Kidney (tissue), 14 donors: ENCODE results near the gene FAM131C. TPM values are rescaled to one million over a fixed set of nuclear protein-coding genes. Genes with fewer than 3 reads are reported as not detected.

Experiments used
- DNase-seq, 5 donors: peaks; one replicate each; pipeline ENCODE4 v3.0.0-alpha.2; 2013 to 2020
- FAIRE-seq: peaks from 2 replicates; lab custom pipeline; 2012; peaks lifted over from hg19 to GRCh38; lab: Jason Lieb, UNC
- H3K27ac ChIP-seq, 2 donors: one replicate each; pipeline ENCODE4 v1.7.0; 2013; ENCODE audit warnings: low read depth in 2 of 2, low read length in 2 of 2, inconsistent platforms in 1 of 2
- H3K27me3 ChIP-seq: one replicate; pipeline ENCODE4 v1.7.1; 2013; ENCODE audit warnings: low read length, inconsistent platforms; ENCODE audit not compliant: control insufficient read depth, insufficient read depth
- H3K36me3 ChIP-seq, 3 donors: one replicate each; pipeline versions ENCODE4 v1.7.0 to v1.7.1; 2013; ENCODE audit warnings: low read length in 3 of 3, control low read depth in 1 of 3, inconsistent platforms in 1 of 3; ENCODE audit not compliant: insufficient read depth in 3 of 3, control insufficient read depth in 2 of 3
- H3K4me1 ChIP-seq, 3 donors: one replicate each; pipeline versions ENCODE4 v1.7.0 to v1.7.1; 2013; ENCODE audit warnings: low read length in 3 of 3, inconsistent platforms in 1 of 3, low read depth in 1 of 3; ENCODE audit not compliant: control insufficient read depth in 2 of 3, insufficient read depth in 2 of 3
- H3K4me3 ChIP-seq, 3 donors: one replicate each; pipeline versions ENCODE4 v1.7.0 to v1.8.1; 2013; ENCODE audit warnings: low read length in 3 of 3, control low read depth in 1 of 3, inconsistent platforms in 1 of 3
- H3K9ac ChIP-seq, 3 donors: one replicate each; pipeline versions ENCODE4 v1.7.0 to v1.7.1; 2013; ENCODE audit warnings: low read length in 3 of 3, control low read depth in 1 of 3, inconsistent platforms in 1 of 3
- H3K9me3 ChIP-seq, 3 donors: one replicate each; pipeline versions ENCODE4 v1.7.0 to v1.7.1; 2013; ENCODE audit warnings: low read length in 3 of 3, control low read depth in 1 of 3, inconsistent platforms in 1 of 3; ENCODE audit not compliant: control insufficient read depth in 2 of 3, insufficient read depth in 1 of 3
- intact Hi-C: fragments of 100-400 bp; cut with DNase I; formaldehyde crosslinking; loops from one replicate; pipeline ENCODE4 v1.11.1; 2022
- polyA plus RNA-seq: library from polyadenylated mRNA; stranded (reverse); fragments of 350-450 nt; fragmentation: Illumina TruSeq; extraction: RNeasy Lipid Tissue Mini Kit (QIAGEN cat#74804); gene quantifications from one replicate; pipeline ENCODE4 v1.2.3, GENCODE V29; 2014; ENCODE audit warnings: low read depth, low replicate concordance; ENCODE audit not compliant: insufficient read depth
- total RNA-seq: library from RNA; stranded (reverse); fragmentation: NEBNext Ultra II Directional; extraction: Animal tissue kit (Norgen Biotek cat#: 25700); gene quantifications from one replicate; pipeline ENCODE4 v1.2.1, GENCODE V29; 2021
- TF ChIP-seq, protein P1 (sequence below): IDR thresholded peaks from 3 replicates; pipeline ENCODE4 v1.5.1; 2012; ENCODE audit warnings: mild to moderate bottlenecking, moderate library complexity, borderline replicate concordance; ENCODE audit not compliant: insufficient read depth; ENCODE audit errors: extremely low read depth
- donor health status: control.
- donor health status: control.
- donor health status: control.
- donor health status: control.
- donor health status: control.
- donor health status: DM: yes; HTN: yes; CAD: no.
- donor health status: Normal renal cell carcinoma (clear cell type).

Gene FAM131C
- total and polyA plus RNA-seq, 2 donors from 2014 or later: 5.0 to 12.0 TPM

DNA sequence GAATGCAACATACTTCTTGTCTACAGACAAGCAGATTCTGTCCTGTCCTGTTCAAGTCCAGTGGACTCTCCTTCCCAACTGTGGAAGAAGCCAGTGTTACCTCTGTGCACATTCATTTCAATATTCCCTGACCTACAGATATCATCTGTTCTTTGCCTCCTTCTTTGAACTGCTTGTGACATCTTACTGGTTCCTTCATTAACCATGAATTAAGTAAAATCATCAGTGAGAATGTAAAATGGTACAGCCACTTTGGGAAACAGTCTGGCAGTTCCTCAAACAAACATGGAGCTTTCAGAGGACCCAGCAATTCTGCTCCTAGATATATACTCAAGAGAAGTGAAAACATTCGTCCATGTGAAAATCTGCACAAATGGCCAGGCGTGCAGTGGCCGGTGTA, 62.6 kb downstream of the FAM131C start:
- H3K9ac ChIP-seq: no peak overlapping the region
- H3K4me3 ChIP-seq: no peak overlapping the region
- FAIRE-seq: no peak
- H3K9me3 ChIP-seq: no peaks in the 10 kb centered on the region
- DNase-seq: no peak
- H3K4me1 ChIP-seq: peaks cover 0 to 22% (median 17%) of the 10 kb centered on the region in 3 donors
- intact Hi-C loops: no loop called here
- H3K27ac ChIP-seq: no peak overlapping the region
- H3K27me3 ChIP-seq: no peaks in the 10 kb centered on the region
- H3K36me3 ChIP-seq: no peaks in the 10 kb centered on the region
- TF ChIP-seq, protein P1, sequence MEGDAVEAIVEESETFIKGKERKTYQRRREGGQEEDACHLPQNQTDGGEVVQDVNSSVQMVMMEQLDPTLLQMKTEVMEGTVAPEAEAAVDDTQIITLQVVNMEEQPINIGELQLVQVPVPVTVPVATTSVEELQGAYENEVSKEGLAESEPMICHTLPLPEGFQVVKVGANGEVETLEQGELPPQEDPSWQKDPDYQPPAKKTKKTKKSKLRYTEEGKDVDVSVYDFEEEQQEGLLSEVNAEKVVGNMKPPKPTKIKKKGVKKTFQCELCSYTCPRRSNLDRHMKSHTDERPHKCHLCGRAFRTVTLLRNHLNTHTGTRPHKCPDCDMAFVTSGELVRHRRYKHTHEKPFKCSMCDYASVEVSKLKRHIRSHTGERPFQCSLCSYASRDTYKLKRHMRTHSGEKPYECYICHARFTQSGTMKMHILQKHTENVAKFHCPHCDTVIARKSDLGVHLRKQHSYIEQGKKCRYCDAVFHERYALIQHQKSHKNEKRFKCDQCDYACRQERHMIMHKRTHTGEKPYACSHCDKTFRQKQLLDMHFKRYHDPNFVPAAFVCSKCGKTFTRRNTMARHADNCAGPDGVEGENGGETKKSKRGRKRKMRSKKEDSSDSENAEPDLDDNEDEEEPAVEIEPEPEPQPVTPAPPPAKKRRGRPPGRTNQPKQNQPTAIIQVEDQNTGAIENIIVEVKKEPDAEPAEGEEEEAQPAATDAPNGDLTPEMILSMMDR: no peak

DNA sequence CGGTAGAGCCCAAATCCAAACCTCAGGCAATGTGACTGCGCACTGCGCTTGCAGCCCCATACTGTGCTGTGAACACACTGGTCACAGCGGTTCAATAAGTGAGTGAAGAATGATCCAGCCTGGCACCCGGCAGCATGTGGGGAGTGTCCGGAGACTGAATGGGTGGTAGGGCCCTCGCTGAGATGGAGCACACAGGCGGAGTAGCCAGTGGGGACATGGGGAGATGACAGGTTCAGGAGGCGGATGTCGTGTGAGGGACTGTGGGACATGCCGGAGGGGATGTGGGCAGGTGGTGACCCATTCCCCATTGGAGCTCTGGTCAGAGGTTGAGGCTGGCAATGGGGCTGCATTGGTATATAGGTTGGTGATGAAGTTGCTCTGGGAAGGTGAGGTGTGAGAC, 63.8 kb downstream of the FAM131C start:
- DNase-seq: no peak
- Histone ChIP-seq H3K4me1 (peaks cover 0 to 17% (median 14%) of the 10 kb centered on the region in 3 donors), H3K4me3 (no peak overlapping the region), H3K36me3 (no peaks in the 10 kb centered on the region), H3K27ac (peak overlapping the region in 1 of 2 donors; percentile 12), H3K9ac (no peak overlapping the region), H3K9me3 (no peaks in the 10 kb centered on the region), H3K27me3 (no peaks in the 10 kb centered on the region)
- TF ChIP-seq, protein P1: no peak
- intact Hi-C loops: loop anchor here (10.0 kb wide), 1 partner anchor 45 kb away; no protein-coding TSS in a partner anchor
- no peak for FAIRE-seq

- intact Hi-C loops: loop anchor here (10.0 kb wide), 1 partner anchor 46 kb away; no protein-coding TSS in a partner anchor
- Histone ChIP-seq H3K27ac (no peak overlapping the region), H3K27me3 (no peaks in the 10 kb centered on the region), H3K9ac (no peak overlapping the region), H3K4me1 (peaks cover 0 to 10% (median 9%) of the 10 kb centered on the region in 3 donors), H3K9me3 (no peaks in the 10 kb centered on the region), H3K36me3 (no peaks in the 10 kb centered on the region), H3K4me3 (no peak overlapping the region)
- TF ChIP-seq, protein P1: peak; percentile 98
- DNase-seq (peak; percentile 88 to 92 (median 90)), FAIRE-seq (no peak)
Observed at GRCh38 chr1:16009030-16009460, 64.4 kb downstream of the FAM131C start.

Other genes with a start within 250 kb of the FAM131C start
- 70.7 TPM for gene SPEN, start 225.9 kb downstream of the FAM131C start, total RNA-seq
- gene SPEN, start 225.9 kb downstream of the FAM131C start, polyA plus RNA-seq: 9.4 TPM
- 41.5 TPM for gene ZBTB17, start 97.5 kb downstream of the FAM131C start, total RNA-seq
- 33.1 TPM for gene ZBTB17, start 97.5 kb downstream of the FAM131C start, polyA plus RNA-seq
- 0.22 TPM for gene SRARP, start 69.4 kb downstream of the FAM131C start, total RNA-seq
- 4.0 TPM for gene SRARP, start 69.4 kb downstream of the FAM131C start, polyA plus RNA-seq
- gene HSPB7, start 55.6 kb downstream of the FAM131C start, total RNA-seq: 29.1 TPM
- gene HSPB7, start 55.6 kb downstream of the FAM131C start, polyA plus RNA-seq: 17.0 TPM
- 7.8 TPM for gene CLCNKA, start 51.6 kb downstream of the FAM131C start, total RNA-seq
- gene CLCNKA, start 51.6 kb downstream of the FAM131C start, polyA plus RNA-seq: 187 TPM
- gene CLCNKB, start 29.9 kb downstream of the FAM131C start, total RNA-seq: 60.6 TPM
- 519 TPM for gene CLCNKB, start 29.9 kb downstream of the FAM131C start, polyA plus RNA-seq
- 34.2 TPM for gene EPHA2, start 82.4 kb upstream of the FAM131C start, total RNA-seq
- gene EPHA2, start 82.4 kb upstream of the FAM131C start, polyA plus RNA-seq: 5.5 TPM
- gene ARHGEF19, start 139.0 kb upstream of the FAM131C start, total RNA-seq: 8.2 TPM
- 3.5 TPM for gene ARHGEF19, start 139.0 kb upstream of the FAM131C start, polyA plus RNA-seq
- 9.4 TPM for gene CPLANE2, start 163.5 kb upstream of the FAM131C start, total RNA-seq
- gene CPLANE2, start 163.5 kb upstream of the FAM131C start, polyA plus RNA-seq: 7.9 TPM